GM12878 (cell line): ENCODE data around the gene FOSB. TPM values are rescaled to one million over a fixed set of nuclear protein-coding genes. Genes with fewer than 3 reads are reported as not detected.
A peak's percentile ranks its signal among the peaks of the same experiment; 100 is the strongest.

Experiments used
- ATAC-seq: fragments of 200-7000 bp; cut with Tn5 transposase; 3 replicates; pipeline ENCODE4 v1.9.1; 2020; ENCODE audit warnings: mild to moderate bottlenecking, moderate library complexity
- BruUV-seq: library from RNA; stranded (reverse); fragments of 400-500 nt; replicated peaks from 2 replicates; lab custom pipeline; 2021; lab: Mats Ljungman, UMichigan
- CTCF ChIA-PET: fragments of 300-600 bp; sonication (Branson Sonifier 250); formaldehyde crosslinking; extraction: SDS; loops from one replicate; lab custom pipeline; 2021; ENCODE audit warnings: inconsistent platforms; lab: Yijun Ruan, JAX
- POLR2A ChIA-PET: fragments of 350-600 bp; formaldehyde crosslinking; extraction: SDS; loops from one replicate; lab custom pipeline; 2021; ENCODE audit warnings: inconsistent platforms; lab: Charles Lee
- RAD21 ChIA-PET: fragments of 300-600 bp; sonication (Branson Sonifier 250); formaldehyde crosslinking; loops from one replicate; lab custom pipeline; 2023; ENCODE audit warnings: antibody characterized with exemption; ENCODE audit not compliant: unreplicated experiment; lab: Charles Lee
- SMC1A ChIA-PET: fragments of 300-600 bp; sonication (Branson Sonifier 250); formaldehyde crosslinking; loops from one replicate; lab custom pipeline; 2023; ENCODE audit not compliant: unreplicated experiment, uncharacterized antibody; lab: Charles Lee
- DNase-seq: peaks from one replicate; pipeline ENCODE4 v3.0.0-alpha.2; 2011; ENCODE audit warnings: low read depth, low spot score
- FAIRE-seq: peaks from 3 replicates; lab custom pipeline; 2011; peaks lifted over from hg19 to GRCh38; lab: Jason Lieb, UNC
- H2AFZ ChIP-seq: 2 replicates; pipeline ENCODE4 v1.6.0; 2011; ENCODE audit warnings: low read depth, low read length, control low read depth; ENCODE audit not compliant: control insufficient read depth
- H3K27ac ChIP-seq: 2 replicates; pipeline ENCODE4 v1.5.1; 2011; ENCODE audit warnings: control low read depth; ENCODE audit not compliant: control insufficient read depth, insufficient read depth
- H3K27me3 ChIP-seq, 2 experiments: replicated peaks in 1 of 2; 2 replicates each; pipeline versions ENCODE4 v1.6.0 to v1.6.1; 2011; ENCODE audit warnings: low read length in 1 of 2; ENCODE audit not compliant: control insufficient read depth in 2 of 2, insufficient read depth in 2 of 2
- H3K36me3 ChIP-seq, 2 experiments: 2 replicates each; pipeline ENCODE4 v1.5.1; 2011; ENCODE audit warnings: low read length in 1 of 2; ENCODE audit not compliant: control insufficient read depth in 2 of 2, insufficient read depth in 2 of 2
- H3K4me1 ChIP-seq: 2 replicates; pipeline ENCODE4 v1.6.1; 2011; ENCODE audit warnings: mild to moderate bottlenecking, low read length, moderate library complexity, mixed read lengths; ENCODE audit not compliant: control insufficient read depth, insufficient read depth
- H3K4me2 ChIP-seq: 2 replicates; pipeline ENCODE4 v1.6.0; 2011; ENCODE audit warnings: control low read depth; ENCODE audit not compliant: control insufficient read depth, insufficient read depth
- H3K4me3 ChIP-seq: fragments of 200-600 bp; sonication (generic); 2 replicates; pipeline ENCODE4 v1.5.1; 2016
- H3K79me2 ChIP-seq: 2 replicates; pipeline ENCODE4 v1.6.0; 2011; ENCODE audit warnings: low read length; ENCODE audit not compliant: control insufficient read depth, insufficient read depth
- H3K9ac ChIP-seq: 2 replicates; pipeline ENCODE4 v1.8.0; 2011; ENCODE audit warnings: low read length, control low read depth, mixed read lengths; ENCODE audit not compliant: control insufficient read depth, insufficient read depth
- H3K9me3 ChIP-seq: replicated peaks from 3 replicates; pipeline ENCODE4 v1.5.1; 2011; ENCODE audit warnings: mild to moderate bottlenecking, low read length; ENCODE audit not compliant: control insufficient read depth, insufficient read depth
- H4K20me1 ChIP-seq: 2 replicates; pipeline ENCODE4 v1.6.0; 2011; ENCODE audit not compliant: control insufficient read depth, insufficient read depth
- BRCA1 ChIP-seq: IDR thresholded peaks from 2 replicates; pipeline ENCODE4 v1.6.1; 2011; ENCODE audit warnings: low read depth, low read length, improper control_type of control experiment
- EZH2 ChIP-seq: IDR thresholded peaks from 2 replicates; pipeline ENCODE4 v1.6.1; 2012; ENCODE audit warnings: low read depth, mild to moderate bottlenecking, control low read depth, inconsistent platforms, low read length, borderline replicate concordance; ENCODE audit not compliant: control insufficient read depth
- HDAC2 ChIP-seq: fragments of 200-600 bp; sonication (generic); IDR thresholded peaks from 2 replicates; pipeline ENCODE4 v1.6.1; 2017
- IRF4 ChIP-seq: IDR thresholded peaks from 2 replicates; pipeline ENCODE4 v1.6.1; 2011; ENCODE audit warnings: low read depth, low read length
- KAT2A ChIP-seq: conservative IDR thresholded peaks from 2 replicates; pipeline ENCODE4 v1.6.1; 2011; ENCODE audit warnings: low read depth, low read length; ENCODE audit not compliant: control insufficient read depth
- NR2F1 ChIP-seq: fragments of 450-650 bp; conservative IDR thresholded peaks from 2 replicates; pipeline ENCODE4 v1.6.1; 2017; ENCODE audit warnings: mild to moderate bottlenecking
- YY1 ChIP-seq: IDR thresholded peaks from 2 replicates; pipeline ENCODE4 v1.6.1; 2011; ENCODE audit warnings: low read depth, mild to moderate bottlenecking, low read length
- WGBS: methylation state at CpG from one replicate; pipeline ENCODE4 v1.1.6; 2016; ENCODE audit warnings: low lambda C conversion rate; ENCODE audit not compliant: insufficient replicate concordance, insufficient coverage; ENCODE audit errors: missing lambda C conversion rate; 5-methylcytosine and 5-hydroxymethylcytosine counted together
- in situ Hi-C: fragments of 300-500 bp; cut with MboI; formaldehyde crosslinking; loops from 9 replicates; pipeline ENCODE4 v1.14.3; 2018; ENCODE audit warnings: mixed read lengths
- intact Hi-C: fragments of 100-400 bp; cut with micrococcal nuclease; formaldehyde crosslinking; loops from one replicate; pipeline ENCODE4 v1.14.2; 2022; ENCODE audit not compliant: unreplicated experiment
- polyA plus RNA-seq, 11 experiments: library from polyadenylated mRNA; depleted of rRNA in 4 of 11; unstranded in 6 of 11; stranded (reverse) in 5 of 11; fragments of >200 nt; fragmentation: Nextera tagmentation in 4 of 11; fragmentation: Illumina TruSeq in 1 of 11; extraction: Ambion mirVana in 4 of 11; extraction: Trizol in 1 of 11; gene quantifications; 1 replicate in 1 of 11; 2 replicates in 10 of 11; pipeline versions ENCODE4 v1.2.1 to v1.2.3, GENCODE V29; 2011 to 2016; ENCODE audit warnings: inconsistent platforms in 2 of 11, missing spikeins in 2 of 11, low read depth in 1 of 11
- total RNA-seq, 4 experiments: library from RNA; depleted of rRNA in 3 of 4; stranded (reverse); fragments of >200 nt in 3 of 4; fragmentation: Illumina TruSeq in 1 of 4; extraction: Trizol in 1 of 4; gene quantifications; 2 replicates each; pipeline versions ENCODE4 v1.2.1 to v1.2.3, GENCODE V29; 2013 to 2021
- TF ChIP-seq, protein P1 (sequence below): fragments of 450-650 bp; formaldehyde crosslinking; IDR thresholded peaks from 2 replicates; pipeline ENCODE4 v1.4.0; 2022; ENCODE audit warnings: mild to moderate bottlenecking, moderate library complexity
- TF ChIP-seq, protein P2 (sequence below): fragments of 450-650 bp; conservative IDR thresholded peaks from 2 replicates; pipeline ENCODE4 v1.6.1; 2017; ENCODE audit warnings: mild to moderate bottlenecking, moderate library complexity
- TF ChIP-seq, protein P3 (sequence below): IDR thresholded peaks from 2 replicates; pipeline ENCODE4 v1.6.1; 2012; ENCODE audit warnings: low read depth, low read length, improper control_type of control experiment
- TF ChIP-seq, protein P4 (sequence below): fragments of 450-650 bp; IDR thresholded peaks from 2 replicates; pipeline ENCODE4 v1.6.1; 2017; ENCODE audit warnings: mild to moderate bottlenecking, moderate library complexity

The FOSB gene
- total and polyA plus RNA-seq, 10 of the 15 experiments (the other 5 are each of a cell fraction or from before 2014, with no cell fraction given): 0.06 to 0.56 (median 0.26) TPM

DNA sequence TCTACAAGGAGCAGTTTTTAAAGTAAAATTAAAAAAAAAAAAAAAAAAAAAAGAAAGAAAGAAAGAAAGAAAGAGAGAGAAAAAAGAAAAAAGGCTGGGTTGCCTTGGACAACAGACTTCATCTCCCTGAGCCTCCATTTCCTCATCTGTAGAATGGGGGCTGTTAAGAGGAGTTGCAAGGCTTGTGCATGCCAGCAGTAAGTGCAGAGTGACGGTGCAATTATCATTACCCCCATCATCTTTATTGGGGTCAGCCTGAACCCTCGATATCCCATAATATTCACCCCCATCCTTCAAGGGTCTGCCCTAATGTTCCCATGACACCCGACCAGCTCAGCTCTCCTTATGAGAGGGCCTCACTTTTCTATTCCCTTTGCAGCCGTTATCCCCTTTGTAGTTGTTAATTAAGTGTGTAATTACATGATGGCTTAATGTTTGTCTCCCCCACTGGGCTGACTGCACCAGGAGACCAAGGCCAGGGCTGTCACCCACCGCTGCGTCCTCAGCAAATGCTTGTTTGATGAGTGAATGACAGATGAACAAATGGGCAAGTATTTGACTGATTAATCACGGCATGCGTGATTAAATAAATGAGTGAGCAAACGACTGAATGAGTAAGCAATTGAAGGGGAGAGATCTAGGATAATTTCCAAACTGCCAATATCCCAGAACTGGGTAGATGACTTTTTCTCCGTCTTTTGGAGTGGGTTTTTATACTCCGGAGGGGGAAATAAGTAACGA, 10.1 kb downstream of the FOSB start:
- H2AFZ ChIP-seq: peak overlapping the region; percentile 37
- H3K4me1 ChIP-seq: peaks cover 5% of the 10 kb centered on the region
- ChIA-PET CTCF (interaction anchor here (0.6 to 9.0 kb wide), 44 partner anchors 7 to 789 kb away, joined by 3 to 385 read pairs (median 4); partner anchors contain the start of genes ERCC1, FOSB, GIPR and PPP1R13L), RAD21 (interaction anchor here (0.6 to 5.0 kb wide), 29 partner anchors 9 to 299 kb away, joined by 3 to 206 read pairs (median 5); partner anchors contain the start of genes BLOC1S3, FOSB, PPP1R13L and TRAPPC6A), POLR2A (interaction anchor here (0.7 to 2.1 kb wide), 22 partner anchors 8 to 168 kb away, joined by 3 to 30 read pairs (median 4); partner anchors contain the start of genes ERCC1, FOSB and VASP), SMC1A (interaction anchor here (0.7 to 6.6 kb wide), 24 partner anchors 10 to 299 kb away, joined by 3 to 145 read pairs (median 5); partner anchors contain the start of genes BLOC1S3, ERCC1, FOSB and PPP1R13L)
- peaks cover 0 to 2% of the 10 kb centered on the region in 2 experiments; a peak in 1 of 4 replicates for H3K27me3 ChIP-seq
- under 1% methylated on average over 12 of the region's 12 CpGs for WGBS
- H3K9me3 ChIP-seq: no peaks in the 10 kb centered on the region
- no peaks in the 10 kb centered on the region for H3K36me3 ChIP-seq
- FAIRE-seq (peak; percentile 49), DNase-seq (no peak), ATAC-seq (peak; percentile 10)
- H3K4me2 ChIP-seq: peak overlapping the region; percentile 88
- no TSS peak for BruUV-seq
- peak overlapping the region; percentile 48; the same call in 1 of the 2 replicates for H3K9ac ChIP-seq
- peak overlapping the region; percentile 72 for H3K4me3 ChIP-seq
- in situ Hi-C loops: loop anchor here (5.0 kb wide), 1 partner anchor 36 kb away; no protein-coding TSS in a partner anchor
- H3K27ac ChIP-seq: no peak overlapping the region
- H4K20me1 ChIP-seq: no peaks in the 10 kb centered on the region
- no peaks in the 10 kb centered on the region for H3K79me2 ChIP-seq
- intact Hi-C loops: loop anchor here (1.0 to 10.0 kb wide), 5 partner anchors 39 to 403 kb away; partner anchors contain the start of genes GEMIN7, POLR1G and ZNF296
- TF ChIP-seq, protein P1, sequence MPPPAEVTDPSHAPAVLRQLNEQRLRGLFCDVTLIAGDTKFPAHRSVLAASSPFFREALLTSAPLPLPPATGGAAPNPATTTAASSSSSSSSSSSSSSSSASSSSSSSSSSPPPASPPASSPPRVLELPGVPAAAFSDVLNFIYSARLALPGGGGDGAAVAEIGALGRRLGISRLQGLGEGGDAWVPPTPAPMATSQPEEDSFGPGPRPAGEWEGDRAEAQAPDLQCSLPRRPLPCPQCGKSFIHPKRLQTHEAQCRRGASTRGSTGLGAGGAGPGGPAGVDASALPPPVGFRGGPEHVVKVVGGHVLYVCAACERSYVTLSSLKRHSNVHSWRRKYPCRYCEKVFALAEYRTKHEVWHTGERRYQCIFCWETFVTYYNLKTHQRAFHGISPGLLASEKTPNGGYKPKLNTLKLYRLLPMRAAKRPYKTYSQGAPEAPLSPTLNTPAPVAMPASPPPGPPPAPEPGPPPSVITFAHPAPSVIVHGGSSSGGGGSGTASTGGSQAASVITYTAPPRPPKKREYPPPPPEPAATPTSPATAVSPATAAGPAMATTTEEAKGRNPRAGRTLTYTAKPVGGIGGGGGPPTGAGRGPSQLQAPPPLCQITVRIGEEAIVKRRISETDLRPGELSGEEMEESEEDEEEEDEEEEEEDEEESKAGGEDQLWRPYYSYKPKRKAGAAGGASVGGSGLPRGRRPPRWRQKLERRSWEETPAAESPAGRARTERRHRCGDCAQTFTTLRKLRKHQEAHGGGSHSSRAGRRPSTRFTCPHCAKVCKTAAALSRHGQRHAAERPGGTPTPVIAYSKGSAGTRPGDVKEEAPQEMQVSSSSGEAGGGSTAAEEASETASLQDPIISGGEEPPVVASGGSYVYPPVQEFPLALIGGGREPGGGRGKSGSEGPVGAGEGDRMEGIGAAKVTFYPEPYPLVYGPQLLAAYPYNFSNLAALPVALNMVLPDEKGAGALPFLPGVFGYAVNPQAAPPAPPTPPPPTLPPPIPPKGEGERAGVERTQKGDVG (CRISPR knock-in tag): no peak
- TF ChIP-seq, protein P2, sequence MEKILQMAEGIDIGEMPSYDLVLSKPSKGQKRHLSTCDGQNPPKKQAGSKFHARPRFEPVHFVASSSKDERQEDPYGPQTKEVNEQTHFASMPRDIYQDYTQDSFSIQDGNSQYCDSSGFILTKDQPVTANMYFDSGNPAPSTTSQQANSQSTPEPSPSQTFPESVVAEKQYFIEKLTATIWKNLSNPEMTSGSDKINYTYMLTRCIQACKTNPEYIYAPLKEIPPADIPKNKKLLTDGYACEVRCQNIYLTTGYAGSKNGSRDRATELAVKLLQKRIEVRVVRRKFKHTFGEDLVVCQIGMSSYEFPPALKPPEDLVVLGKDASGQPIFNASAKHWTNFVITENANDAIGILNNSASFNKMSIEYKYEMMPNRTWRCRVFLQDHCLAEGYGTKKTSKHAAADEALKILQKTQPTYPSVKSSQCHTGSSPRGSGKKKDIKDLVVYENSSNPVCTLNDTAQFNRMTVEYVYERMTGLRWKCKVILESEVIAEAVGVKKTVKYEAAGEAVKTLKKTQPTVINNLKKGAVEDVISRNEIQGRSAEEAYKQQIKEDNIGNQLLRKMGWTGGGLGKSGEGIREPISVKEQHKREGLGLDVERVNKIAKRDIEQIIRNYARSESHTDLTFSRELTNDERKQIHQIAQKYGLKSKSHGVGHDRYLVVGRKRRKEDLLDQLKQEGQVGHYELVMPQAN: 0 out of 2 replicates have a peak, but pooled peaks have one; percentile 9
- TF ChIP-seq IRF4 (no peak), KAT2A (no peak), NR2F1 (no peak), HDAC2 (no peak), YY1 (no peak), BRCA1 (no peak), EZH2 (no peak)
- TF ChIP-seq, protein P3, sequence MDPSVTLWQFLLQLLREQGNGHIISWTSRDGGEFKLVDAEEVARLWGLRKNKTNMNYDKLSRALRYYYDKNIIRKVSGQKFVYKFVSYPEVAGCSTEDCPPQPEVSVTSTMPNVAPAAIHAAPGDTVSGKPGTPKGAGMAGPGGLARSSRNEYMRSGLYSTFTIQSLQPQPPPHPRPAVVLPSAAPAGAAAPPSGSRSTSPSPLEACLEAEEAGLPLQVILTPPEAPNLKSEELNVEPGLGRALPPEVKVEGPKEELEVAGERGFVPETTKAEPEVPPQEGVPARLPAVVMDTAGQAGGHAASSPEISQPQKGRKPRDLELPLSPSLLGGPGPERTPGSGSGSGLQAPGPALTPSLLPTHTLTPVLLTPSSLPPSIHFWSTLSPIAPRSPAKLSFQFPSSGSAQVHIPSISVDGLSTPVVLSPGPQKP: no peak
- TF ChIP-seq, protein P4, sequence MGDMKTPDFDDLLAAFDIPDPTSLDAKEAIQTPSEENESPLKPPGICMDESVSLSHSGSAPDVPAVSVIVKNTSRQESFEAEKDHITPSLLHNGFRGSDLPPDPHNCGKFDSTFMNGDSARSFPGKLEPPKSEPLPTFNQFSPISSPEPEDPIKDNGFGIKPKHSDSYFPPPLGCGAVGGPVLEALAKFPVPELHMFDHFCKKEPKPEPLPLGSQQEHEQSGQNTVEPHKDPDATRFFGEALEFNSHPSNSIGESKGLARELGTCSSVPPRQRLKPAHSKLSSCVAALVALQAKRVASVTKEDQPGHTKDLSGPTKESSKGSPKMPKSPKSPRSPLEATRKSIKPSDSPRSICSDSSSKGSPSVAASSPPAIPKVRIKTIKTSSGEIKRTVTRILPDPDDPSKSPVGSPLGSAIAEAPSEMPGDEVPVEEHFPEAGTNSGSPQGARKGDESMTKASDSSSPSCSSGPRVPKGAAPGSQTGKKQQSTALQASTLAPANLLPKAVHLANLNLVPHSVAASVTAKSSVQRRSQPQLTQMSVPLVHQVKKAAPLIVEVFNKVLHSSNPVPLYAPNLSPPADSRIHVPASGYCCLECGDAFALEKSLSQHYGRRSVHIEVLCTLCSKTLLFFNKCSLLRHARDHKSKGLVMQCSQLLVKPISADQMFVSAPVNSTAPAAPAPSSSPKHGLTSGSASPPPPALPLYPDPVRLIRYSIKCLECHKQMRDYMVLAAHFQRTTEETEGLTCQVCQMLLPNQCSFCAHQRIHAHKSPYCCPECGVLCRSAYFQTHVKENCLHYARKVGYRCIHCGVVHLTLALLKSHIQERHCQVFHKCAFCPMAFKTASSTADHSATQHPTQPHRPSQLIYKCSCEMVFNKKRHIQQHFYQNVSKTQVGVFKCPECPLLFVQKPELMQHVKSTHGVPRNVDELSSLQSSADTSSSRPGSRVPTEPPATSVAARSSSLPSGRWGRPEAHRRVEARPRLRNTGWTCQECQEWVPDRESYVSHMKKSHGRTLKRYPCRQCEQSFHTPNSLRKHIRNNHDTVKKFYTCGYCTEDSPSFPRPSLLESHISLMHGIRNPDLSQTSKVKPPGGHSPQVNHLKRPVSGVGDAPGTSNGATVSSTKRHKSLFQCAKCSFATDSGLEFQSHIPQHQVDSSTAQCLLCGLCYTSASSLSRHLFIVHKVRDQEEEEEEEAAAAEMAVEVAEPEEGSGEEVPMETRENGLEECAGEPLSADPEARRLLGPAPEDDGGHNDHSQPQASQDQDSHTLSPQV: no peak
